H9 (cell line): ENCODE results near the gene HNMT. TPM values are rescaled to one million over a fixed set of nuclear protein-coding genes. Genes with fewer than 3 reads are reported as not detected.
A peak's percentile ranks its signal among the peaks of the same experiment; 100 is the strongest.

Experiments used
- DNase-seq: peaks from one replicate; pipeline ENCODE4 v3.0.0-alpha.2; 2017
- H2AFZ ChIP-seq: one replicate; pipeline ENCODE4 v1.6.1; 2013; ENCODE audit warnings: mild to moderate bottlenecking, low read length, control low read depth, moderate library complexity
- H2AK5ac ChIP-seq: 2 replicates; pipeline ENCODE4 v1.6.1; 2013; ENCODE audit warnings: low read length, control low read depth, mixed read lengths; ENCODE audit not compliant: insufficient read length
- H2BK120ac ChIP-seq: one replicate; pipeline ENCODE4 v1.6.1; 2013; ENCODE audit warnings: low read depth, mild to moderate bottlenecking, low read length, control low read depth, inconsistent platforms; ENCODE audit not compliant: poor library complexity, severe bottlenecking
- H2BK12ac ChIP-seq: 2 replicates; pipeline ENCODE4 v1.6.1; 2013; ENCODE audit warnings: low read length, control low read depth, mixed read lengths, low read depth; ENCODE audit not compliant: insufficient read length
- H2BK15ac ChIP-seq: 2 replicates; pipeline ENCODE4 v1.6.1; 2013; ENCODE audit warnings: low read depth, low read length, control low read depth
- H2BK20ac ChIP-seq: one replicate; pipeline ENCODE4 v1.6.1; 2013; ENCODE audit warnings: low read depth, mild to moderate bottlenecking, low read length, control low read depth, inconsistent platforms; ENCODE audit not compliant: poor library complexity, severe bottlenecking
- H2BK5ac ChIP-seq: 2 replicates; pipeline ENCODE4 v1.6.1; 2013; ENCODE audit warnings: low read length, control low read depth, mixed read lengths; ENCODE audit not compliant: insufficient read length
- H3K14ac ChIP-seq: 2 replicates; pipeline ENCODE4 v1.6.1; 2013; ENCODE audit warnings: low read length, control low read depth; ENCODE audit not compliant: insufficient read depth
- H3K18ac ChIP-seq: 2 replicates; pipeline ENCODE4 v1.6.1; 2013; ENCODE audit warnings: low read depth, mild to moderate bottlenecking, mixed read lengths, low read length, control low read depth; ENCODE audit not compliant: insufficient read length
- H3K23ac ChIP-seq: 2 replicates; pipeline ENCODE4 v1.6.1; 2013; ENCODE audit warnings: low read length, control low read depth, mixed read lengths, low read depth; ENCODE audit not compliant: insufficient read length
- H3K23me2 ChIP-seq: 2 replicates; pipeline ENCODE4 v1.6.1; 2013; ENCODE audit warnings: low read depth, mild to moderate bottlenecking, mixed read lengths, low read length, control low read depth; ENCODE audit not compliant: insufficient read length, poor library complexity, severe bottlenecking
- H3K27ac ChIP-seq: 2 replicates; pipeline ENCODE4 v1.5.1; 2013; ENCODE audit warnings: low read length, control low read depth, mixed read lengths, low read depth; ENCODE audit not compliant: insufficient read length
- H3K27me3 ChIP-seq: 2 replicates; pipeline ENCODE4 v1.6.1; 2013; ENCODE audit warnings: low read length, control low read depth, inconsistent platforms; ENCODE audit not compliant: insufficient read depth
- H3K4ac ChIP-seq: 2 replicates; pipeline ENCODE4 v1.6.1; 2013; ENCODE audit warnings: low read depth, mild to moderate bottlenecking, control low read depth, inconsistent platforms, low read length, moderate library complexity
- H3K4me1 ChIP-seq: 2 replicates; pipeline ENCODE4 v1.6.1; 2013; ENCODE audit warnings: low read length, control low read depth, inconsistent platforms; ENCODE audit not compliant: insufficient read depth
- H3K4me2 ChIP-seq: 2 replicates; pipeline ENCODE4 v1.6.1; 2013; ENCODE audit warnings: low read length, control low read depth, mixed read lengths; ENCODE audit not compliant: insufficient read length, insufficient read depth
- H3K56ac ChIP-seq: 2 replicates; pipeline ENCODE4 v1.6.1; 2013; ENCODE audit warnings: low read depth, mild to moderate bottlenecking, mixed read lengths, low read length, control low read depth; ENCODE audit not compliant: insufficient read length
- H3K79me1 ChIP-seq: 2 replicates; pipeline ENCODE4 v1.6.1; 2013; ENCODE audit warnings: low read depth, mild to moderate bottlenecking, moderate library complexity, low read length, control low read depth, inconsistent platforms; ENCODE audit not compliant: insufficient read depth, poor library complexity, severe bottlenecking
- H3K79me2 ChIP-seq: 2 replicates; pipeline ENCODE4 v1.6.1; 2013; ENCODE audit warnings: low read length, control low read depth, inconsistent platforms; ENCODE audit not compliant: insufficient read depth
- H3K9ac ChIP-seq: 2 replicates; pipeline ENCODE4 v1.6.1; 2013; ENCODE audit warnings: low read length, control low read depth, mixed read lengths; ENCODE audit not compliant: insufficient read length; ENCODE audit errors: extremely low read depth
- H3K9me3 ChIP-seq: one replicate; pipeline ENCODE4 v1.6.1; 2013; ENCODE audit warnings: low read depth, low read length, inconsistent platforms; ENCODE audit not compliant: control insufficient read depth
- H3T11ph ChIP-seq: one replicate; pipeline ENCODE4 v1.6.1; 2013; ENCODE audit warnings: mild to moderate bottlenecking, low read length, control low read depth, inconsistent platforms
- H4K20me1 ChIP-seq: one replicate; pipeline ENCODE4 v1.6.1; 2013; ENCODE audit not compliant: control insufficient read depth, insufficient read length, insufficient read depth
- H4K5ac ChIP-seq: 2 replicates; pipeline ENCODE4 v1.6.1; 2013; ENCODE audit warnings: low read depth, mild to moderate bottlenecking, mixed read lengths, low read length, control low read depth; ENCODE audit not compliant: insufficient read length
- H4K8ac ChIP-seq: replicated peaks from 2 replicates; pipeline ENCODE4 v1.6.1; 2013; ENCODE audit warnings: low read length, control low read depth, mixed read lengths, low read depth; ENCODE audit not compliant: insufficient read length
- H4K91ac ChIP-seq: 2 replicates; pipeline ENCODE4 v1.6.1; 2013; ENCODE audit warnings: low read depth, mild to moderate bottlenecking, moderate library complexity, mixed read lengths, low read length, control low read depth; ENCODE audit not compliant: insufficient read length
- H3K27ac Mint-ChIP-seq, 3 experiments: 2 replicates in 2 of 3; 3 replicates in 1 of 3; pipeline ENCODE4 v1.8.0; 2020 to 2021; ENCODE audit warnings: mixed read lengths in 3 of 3, mild to moderate bottlenecking in 1 of 3, moderate library complexity in 1 of 3
- H3K27me3 Mint-ChIP-seq: 2 replicates; pipeline ENCODE4 v1.8.0; 2021; ENCODE audit warnings: low read depth, mild to moderate bottlenecking, moderate library complexity, mixed read lengths
- H3K36me3 Mint-ChIP-seq, 3 experiments: 2 replicates in 2 of 3; 3 replicates in 1 of 3; pipeline ENCODE4 v1.8.0; 2020 to 2021; ENCODE audit warnings: low read depth in 3 of 3, mixed read lengths in 3 of 3; ENCODE audit not compliant: insufficient read depth in 1 of 3
- H3K4me1 Mint-ChIP-seq, 2 experiments: 2 replicates each; pipeline ENCODE4 v1.8.0; 2020; ENCODE audit warnings: mixed read lengths in 2 of 2
- H3K4me3 Mint-ChIP-seq, 2 experiments: 2 replicates in 1 of 2; 3 replicates in 1 of 2; pipeline ENCODE4 v1.8.0; 2020 to 2021; ENCODE audit warnings: mild to moderate bottlenecking in 2 of 2, mixed read lengths in 2 of 2, moderate library complexity in 1 of 2
- H3K9me3 Mint-ChIP-seq, 2 experiments: 2 replicates in 1 of 2; 3 replicates in 1 of 2; pipeline ENCODE4 v1.8.0; 2020; ENCODE audit warnings: mild to moderate bottlenecking in 2 of 2, mixed read lengths in 2 of 2, moderate library complexity in 1 of 2
- CTCF ChIP-seq: fragments of 200-600 bp; sonication (generic); conservative IDR thresholded peaks from 3 replicates; pipeline ENCODE4 v1.8.0; 2021; ENCODE audit warnings: antibody characterized with exemption, mild to moderate bottlenecking
- WGBS: extraction: QIAGEN DNeasy Blood & Tissue Kit; methylation state at CpG from one replicate; pipeline ENCODE4 v1.1.7; 2013; ENCODE audit warnings: missing lambda C conversion rate, low lambda C conversion rate, mixed read lengths; ENCODE audit not compliant: insufficient read length; ENCODE audit errors: extremely low coverage; 5-methylcytosine and 5-hydroxymethylcytosine counted together
- total RNA-seq: library from RNA; stranded (reverse); gene quantifications from 2 replicates; pipeline ENCODE4 v1.2.1, GENCODE V29; 2021

HNMT gene
- total RNA-seq, 1 experiment from 2014 or later = 1.3 TPM

- DNase-seq = peak; percentile 25
Observed at GRCh38 chr2:137937778-137938177, 26.5 kb upstream of the HNMT start.

More at GRCh38 chr2:137937778-137938177, 26.5 kb upstream of the HNMT start:
- Histone ChIP-seq H2BK120ac (no peak overlapping the region), H3K4me2 (no peak overlapping the region), H3K9ac (no peak overlapping the region), H4K8ac (no peak overlapping the region), H3K79me1 (no peaks in the 10 kb centered on the region), H4K91ac (no peak overlapping the region), H3K18ac (no peak overlapping the region), H3K79me2 (no peaks in the 10 kb centered on the region), H2BK5ac (no peak overlapping the region), H3K56ac (no peak overlapping the region), H2AK5ac (no peak overlapping the region), H3K4me1 (no peaks in the 10 kb centered on the region), H3K23ac (no peak overlapping the region), H3K23me2 (no peaks in the 10 kb centered on the region), H4K5ac (no peak overlapping the region), H3K14ac (no peak overlapping the region), H3K4ac (no peak overlapping the region), H3T11ph (no peak overlapping the region), H2BK20ac (no peak overlapping the region), H3K9me3 (no peaks in the 10 kb centered on the region), H3K27ac (no peak overlapping the region), H2BK15ac (no peak overlapping the region), H4K20me1 (no peaks in the 10 kb centered on the region), H2AFZ (no peak overlapping the region), H2BK12ac (no peak overlapping the region), H3K27me3 (no peaks in the 10 kb centered on the region)
- no CpG with 5 or more reads among the region's 3 CpGs for WGBS
- no peaks in the 10 kb centered on the region for H3K36me3 Mint-ChIP-seq
- no peak overlapping the region for H3K27ac Mint-ChIP-seq
- no peaks in the 10 kb centered on the region for H3K9me3 Mint-ChIP-seq
- H3K27me3 Mint-ChIP-seq = 0 out of 2 replicates have a peak, but pooled peaks cover 1% of the 10 kb centered on the region
- H3K4me1 Mint-ChIP-seq = peaks cover 0 to 4% of the 10 kb centered on the region in 2 experiments; a peak in 1 of 4 replicates
- H3K4me3 Mint-ChIP-seq = no peak overlapping the region
- no peak for TF ChIP-seq CTCF
